Cortex of kidney (tissue), 1 donor: ENCODE results near the gene MMP25.

Source experiments
- DNase-seq: peaks from one replicate; lab custom pipeline; 2025; lab: John Stamatoyannopoulos, UW

The MMP25 gene

DNA sequence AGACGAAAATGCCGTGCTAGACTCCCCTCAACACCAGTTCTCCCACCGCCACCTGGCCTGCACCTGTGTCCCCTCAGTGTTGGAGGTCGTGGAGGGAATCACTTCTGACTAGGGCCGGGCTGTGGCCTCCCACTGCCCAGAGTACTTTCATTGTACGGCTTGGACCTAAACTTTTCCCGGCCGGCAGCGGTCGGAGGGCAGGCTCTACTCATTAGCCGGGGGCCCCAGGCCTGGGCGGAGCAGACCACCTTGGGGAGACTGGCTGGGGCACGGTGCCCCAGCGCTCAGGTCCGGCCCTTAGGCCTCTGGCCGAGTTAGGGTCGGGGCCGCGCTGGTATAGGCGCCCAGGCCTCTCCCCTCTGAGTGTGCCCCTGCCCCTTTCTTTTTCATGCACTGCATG is 29.0 kb upstream of the MMP25 start:
- no peak for DNase-seq

DNA sequence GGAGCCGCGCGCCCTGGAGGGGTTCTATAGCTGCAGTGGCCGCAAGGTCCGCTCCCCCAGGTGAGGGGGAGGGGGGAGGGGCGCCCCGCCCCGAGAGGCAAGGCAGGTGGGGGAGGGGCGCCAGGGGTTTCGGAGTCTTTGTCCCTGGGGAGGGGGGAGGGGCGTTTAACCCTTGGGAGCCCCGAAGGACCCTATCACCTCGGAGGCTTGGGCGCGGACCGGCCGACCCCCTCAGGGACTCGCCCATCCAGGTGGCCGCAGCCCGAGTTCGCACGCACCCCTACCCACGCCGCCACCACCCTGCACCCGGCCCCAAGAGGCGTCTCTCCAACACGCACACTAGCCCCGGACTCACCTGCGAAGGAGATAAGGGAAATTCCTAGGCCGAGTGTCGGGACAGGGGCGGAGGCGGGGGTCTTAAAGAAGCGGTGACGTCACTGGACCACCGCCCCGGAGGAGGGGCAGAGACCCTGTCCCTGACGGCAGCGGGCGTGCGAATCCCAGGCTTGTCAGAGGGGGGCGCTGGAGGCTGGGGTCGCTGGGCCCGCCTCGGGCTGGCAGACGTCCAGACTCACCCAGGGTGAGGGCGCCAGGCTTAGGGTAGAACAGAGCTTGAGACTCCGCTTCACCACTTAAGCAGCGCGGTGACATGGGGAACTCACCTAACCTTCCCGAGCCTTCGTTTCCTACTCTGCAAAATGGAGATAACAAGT is 28.4 kb upstream of the MMP25 start, which contains the start of gene CLDN6:
CLDN6 (minus strand) TSS at position 390 of the 713 bp plus-strand sequence. CDS start 2,162 bp downstream, outside the sequence.
- DNase-seq = no peak

DNA sequence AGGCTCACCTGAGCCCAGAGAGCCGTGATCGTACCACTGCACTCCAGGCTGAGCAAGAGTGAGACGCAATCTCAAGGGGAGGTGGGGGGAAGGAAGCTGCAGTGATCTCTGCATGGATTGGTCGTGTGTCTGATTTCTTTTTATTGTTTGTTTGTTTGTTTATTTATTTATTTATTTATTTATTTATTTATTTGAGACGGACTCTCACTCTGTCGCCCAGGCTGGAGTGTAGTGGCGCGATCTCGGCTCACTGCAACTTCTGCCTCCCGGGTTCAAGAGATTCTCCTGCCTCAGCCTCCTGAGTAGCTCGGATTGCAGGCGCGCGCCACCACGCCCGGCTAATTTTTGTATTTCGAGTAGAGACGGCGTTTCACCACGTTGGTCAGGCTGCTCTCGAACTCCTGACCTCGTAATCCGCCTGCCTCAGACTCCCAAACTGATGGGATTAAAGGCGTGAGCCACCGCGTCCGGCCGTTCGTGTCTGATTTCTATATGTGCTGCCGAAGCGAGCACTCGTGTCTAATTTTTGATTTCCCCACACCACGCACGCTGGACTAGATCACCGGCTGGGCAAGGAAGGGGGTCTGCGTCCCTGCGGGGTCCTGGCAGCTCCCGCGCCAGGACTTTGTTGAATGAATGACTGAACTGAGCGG is 26.6 kb upstream of the MMP25 start:
- DNase-seq = no peak

DNA sequence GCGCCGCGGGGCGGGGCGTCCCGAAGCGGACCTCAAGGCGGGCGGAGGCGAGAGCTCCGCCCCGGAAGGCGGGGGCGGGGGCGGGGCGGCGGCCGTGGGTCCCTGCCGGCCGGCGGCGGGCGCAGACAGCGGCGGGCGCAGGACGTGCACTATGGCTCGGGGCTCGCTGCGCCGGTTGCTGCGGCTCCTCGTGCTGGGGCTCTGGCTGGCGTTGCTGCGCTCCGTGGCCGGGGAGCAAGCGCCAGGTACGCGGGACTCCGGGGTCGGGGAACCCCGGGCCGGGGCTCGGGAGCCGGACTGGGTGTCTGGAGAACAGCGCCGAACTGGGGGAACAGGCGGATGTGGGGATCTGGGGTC is 26.1 kb upstream of the MMP25 start, which contains the start of gene TNFRSF12A:
TNFRSF12A (plus strand) TSS at position 122 of the 357 bp plus-strand sequence; CDS start at position 152, 30 bp downstream.
- no peak for DNase-seq

DNA sequence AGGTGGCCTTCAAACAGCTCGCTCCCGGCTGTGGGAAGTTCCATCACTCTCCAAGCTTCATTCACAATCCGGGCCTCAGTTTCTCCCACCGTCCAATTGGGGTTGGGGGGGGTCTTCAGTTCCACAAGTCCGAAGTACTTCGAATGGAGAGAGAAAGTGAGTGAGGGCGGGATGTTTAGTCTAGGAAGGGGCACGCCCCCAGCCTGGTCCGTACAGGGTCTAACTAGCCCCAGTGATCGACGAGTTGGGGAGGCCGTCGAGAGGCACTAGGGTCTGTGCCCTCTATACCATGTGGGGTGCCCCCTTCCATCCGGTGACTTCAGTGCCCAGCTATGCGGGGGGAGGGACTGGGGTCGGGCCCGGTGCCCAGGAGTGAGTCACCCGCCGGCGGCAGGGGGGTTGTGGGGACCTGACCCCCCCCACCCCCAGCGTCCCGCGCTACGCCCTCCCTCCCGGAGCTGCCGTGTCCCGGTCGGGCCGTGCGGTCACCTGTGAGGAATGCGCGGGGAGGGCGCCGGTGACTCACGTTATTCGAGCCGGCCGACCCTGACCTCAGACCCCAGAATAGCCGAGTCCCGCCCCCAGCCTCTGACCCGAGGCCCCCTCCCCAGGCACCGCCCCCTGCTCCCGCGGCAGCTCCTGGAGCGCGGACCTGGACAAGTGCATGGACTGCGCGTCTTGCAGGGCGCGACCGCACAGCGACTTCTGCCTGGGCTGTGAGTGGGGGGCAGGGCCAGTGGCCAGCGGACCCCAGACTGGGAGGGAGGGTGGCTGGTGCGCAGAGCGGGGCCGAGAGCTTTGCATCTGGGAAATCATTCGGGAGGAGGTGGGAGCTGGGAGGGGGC is 25.5 kb upstream of the MMP25 start:
- DNase-seq = no peak

DNA sequence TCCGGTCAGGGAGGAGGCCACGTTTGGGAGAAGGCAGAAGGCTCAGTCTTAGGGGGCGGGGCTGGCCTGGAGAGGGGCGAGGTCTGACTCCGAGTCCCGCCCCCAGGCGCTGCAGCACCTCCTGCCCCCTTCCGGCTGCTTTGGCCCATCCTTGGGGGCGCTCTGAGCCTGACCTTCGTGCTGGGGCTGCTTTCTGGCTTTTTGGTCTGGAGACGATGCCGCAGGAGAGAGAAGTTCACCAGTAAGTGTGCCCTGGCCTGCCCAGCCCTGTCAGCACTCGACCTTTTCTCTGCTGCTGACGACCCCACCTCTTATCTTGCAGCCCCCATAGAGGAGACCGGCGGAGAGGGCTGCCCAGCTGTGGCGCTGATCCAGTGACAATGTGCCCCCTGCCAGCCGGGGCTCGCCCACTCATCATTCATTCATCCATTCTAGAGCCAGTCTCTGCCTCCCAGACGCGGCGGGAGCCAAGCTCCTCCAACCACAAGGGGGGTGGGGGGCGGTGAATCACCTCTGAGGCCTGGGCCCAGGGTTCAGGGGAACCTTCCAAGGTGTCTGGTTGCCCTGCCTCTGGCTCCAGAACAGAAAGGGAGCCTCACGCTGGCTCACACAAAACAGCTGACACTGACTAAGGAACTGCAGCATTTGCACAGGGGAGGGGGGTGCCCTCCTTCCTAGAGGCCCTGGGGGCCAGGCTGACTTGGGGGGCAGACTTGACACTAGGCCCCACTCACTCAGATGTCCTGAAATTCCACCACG is 24.7 kb upstream of the MMP25 start:
- no peak for DNase-seq

DNA sequence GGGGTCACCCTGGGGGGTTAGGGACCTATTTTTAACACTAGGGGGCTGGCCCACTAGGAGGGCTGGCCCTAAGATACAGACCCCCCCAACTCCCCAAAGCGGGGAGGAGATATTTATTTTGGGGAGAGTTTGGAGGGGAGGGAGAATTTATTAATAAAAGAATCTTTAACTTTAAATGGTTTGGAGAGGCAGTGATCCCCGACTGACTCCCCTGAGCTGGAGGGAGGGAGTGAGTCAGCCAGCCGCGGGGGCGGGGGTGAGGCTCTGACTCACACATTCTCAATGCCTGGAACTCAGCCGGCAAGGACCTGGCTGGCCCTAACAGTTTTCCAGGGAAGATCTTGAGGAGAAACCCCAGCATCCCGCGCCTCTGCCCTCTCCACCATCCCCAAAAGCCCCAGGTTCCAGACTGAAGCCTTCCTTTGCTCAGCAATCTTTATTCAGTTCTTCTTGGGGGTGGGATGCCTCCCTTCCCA is 24.1 kb upstream of the MMP25 start:
- no peak for DNase-seq

DNA sequence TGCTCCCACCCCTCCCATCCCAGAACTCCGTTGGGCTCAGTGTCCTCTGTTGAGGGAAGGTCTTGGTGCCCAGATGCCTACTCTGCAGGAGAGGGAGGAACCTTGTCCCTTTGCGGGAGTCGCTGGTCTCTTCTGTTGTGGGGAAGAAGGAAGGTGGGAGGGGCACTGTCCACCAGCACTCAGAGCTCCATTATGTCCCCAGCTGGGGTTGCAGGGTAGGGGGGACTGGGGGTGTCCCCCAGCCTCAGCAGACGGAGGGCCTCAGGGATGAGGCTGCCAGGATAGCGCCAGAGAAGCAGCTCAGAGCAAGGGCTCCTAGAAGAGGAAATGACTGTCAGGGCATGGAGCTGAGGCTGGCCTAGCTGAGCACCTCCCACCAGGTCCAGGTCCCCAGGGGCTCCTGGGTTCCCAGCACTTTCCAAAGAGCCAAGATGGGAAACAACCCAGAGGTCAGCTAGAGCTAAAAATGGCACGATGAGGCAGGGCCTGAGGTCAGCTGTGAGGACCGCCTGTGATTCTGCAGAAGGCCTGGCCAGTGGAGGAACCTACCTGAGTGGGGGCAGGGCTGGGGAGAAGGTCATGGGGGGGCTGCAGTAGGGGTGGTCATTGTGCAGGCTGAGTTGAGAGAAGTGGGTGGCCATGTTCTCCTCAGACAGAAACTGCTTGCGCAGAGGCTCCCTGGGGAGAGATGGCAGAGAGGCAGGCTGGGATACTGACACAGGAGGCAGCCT is 23.5 kb upstream of the MMP25 start:
- DNase-seq = no peak

DNA sequence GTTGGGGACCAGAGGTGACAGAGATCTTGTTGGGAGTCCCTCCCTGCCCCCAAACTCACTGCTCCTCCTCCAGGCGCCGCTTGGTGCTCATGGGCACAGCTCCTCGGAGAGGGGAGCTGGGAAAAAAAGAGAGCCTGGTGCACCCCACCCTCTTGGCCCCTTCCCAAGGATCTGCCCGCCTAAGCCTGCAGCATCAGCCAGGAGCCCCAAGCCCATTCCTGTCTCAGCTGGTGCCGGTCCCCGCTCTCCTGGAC is 23.0 kb upstream of the MMP25 start:
- no peak for DNase-seq

DNA sequence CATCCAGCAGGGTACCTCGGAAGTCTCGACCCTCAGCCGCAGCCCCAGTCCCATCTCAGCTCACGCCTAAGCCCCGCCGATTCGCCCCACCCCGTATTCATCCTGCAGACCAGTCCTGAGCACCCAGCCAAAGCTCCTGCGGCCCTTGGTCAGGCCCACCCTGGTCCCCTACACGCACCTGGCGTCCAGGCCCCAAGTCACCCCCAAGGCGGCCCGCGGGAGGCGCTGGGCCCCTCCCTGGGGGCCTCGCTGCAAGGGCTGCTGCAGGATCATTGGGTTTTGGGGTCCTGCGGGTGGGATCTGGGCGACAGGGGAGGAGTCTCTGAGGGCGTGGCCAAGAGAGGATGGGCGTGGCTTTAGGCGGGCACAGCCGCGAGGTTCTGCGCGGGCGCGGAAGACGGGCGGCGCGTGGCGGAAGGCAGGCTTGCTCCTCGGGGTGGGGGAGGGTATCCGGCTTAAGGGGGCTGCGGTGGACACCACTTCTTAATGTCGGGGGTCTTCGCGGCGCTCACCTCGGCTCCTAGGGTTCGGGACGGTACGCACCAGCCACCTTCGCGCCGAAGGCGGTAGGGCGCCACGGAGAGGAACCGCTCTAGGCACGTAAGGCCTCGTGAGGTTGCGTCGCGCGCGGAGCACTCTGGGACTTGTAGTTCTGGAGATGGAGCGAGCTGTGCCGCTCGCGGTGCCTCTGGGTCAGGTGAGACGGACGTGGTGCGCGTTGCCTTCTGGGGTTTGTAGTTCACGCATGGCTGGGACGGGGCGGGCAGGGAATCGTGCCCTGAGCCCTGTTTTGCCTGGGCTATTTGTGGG is 22.5 kb upstream of the MMP25 start, which contains the start of the genes HCFC1R1 and THOC6:
HCFC1R1 (minus strand) TSS at position 274 of the 810 bp plus-strand sequence; CDS start at position 273, 1 bp downstream.
THOC6 (plus strand) TSS at position 367 of the 810 bp plus-strand sequence; CDS start at position 659, 292 bp downstream.
- peak; percentile 61 for DNase-seq

DNA sequence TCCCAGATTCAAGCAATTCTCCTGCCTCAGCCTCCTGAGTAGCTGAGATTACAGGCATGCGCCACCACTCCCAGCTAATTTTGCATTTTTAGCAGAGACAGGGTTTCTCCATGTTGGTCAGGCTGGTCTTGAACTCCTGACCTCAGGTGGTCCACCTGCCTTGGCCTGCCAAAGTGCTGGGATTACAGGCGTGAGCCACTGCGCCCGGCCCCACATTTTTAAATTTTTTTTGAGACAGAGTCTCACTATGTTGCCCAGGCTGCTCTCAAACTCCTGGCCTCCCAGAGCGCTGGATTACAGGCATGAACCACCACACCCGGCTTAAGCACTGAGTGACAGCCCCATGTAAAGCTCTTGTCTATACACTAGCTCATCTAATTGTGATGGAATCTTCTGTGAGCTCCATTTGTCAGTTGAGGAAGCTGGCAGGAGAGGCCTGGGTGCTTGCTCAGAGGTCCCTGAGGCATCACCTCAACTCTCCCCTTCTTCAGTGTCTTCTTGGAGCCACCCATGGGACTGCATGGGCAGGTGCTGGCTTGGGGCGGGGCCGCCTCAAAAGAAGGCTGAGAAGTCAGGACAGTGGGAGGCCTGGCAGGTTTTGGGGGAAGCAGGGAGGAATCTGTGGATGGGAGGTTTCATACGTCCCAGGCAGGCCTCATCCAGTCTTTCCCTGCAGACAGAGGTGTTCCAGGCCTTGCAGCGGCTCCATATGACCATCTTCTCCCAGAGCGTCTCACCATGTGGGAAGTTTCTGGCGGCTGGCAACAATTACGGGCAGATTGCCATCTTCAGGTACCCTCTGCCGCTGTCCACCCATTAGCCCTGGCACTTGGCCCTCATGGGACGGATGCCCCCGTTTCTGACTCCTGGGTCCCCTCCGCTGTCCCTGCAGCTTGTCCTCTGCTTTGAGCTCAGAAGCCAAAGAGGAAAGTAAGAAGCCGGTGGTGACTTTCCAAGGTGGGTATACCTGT is 21.0 kb upstream of the MMP25 start:
- DNase-seq = no peak

DNA sequence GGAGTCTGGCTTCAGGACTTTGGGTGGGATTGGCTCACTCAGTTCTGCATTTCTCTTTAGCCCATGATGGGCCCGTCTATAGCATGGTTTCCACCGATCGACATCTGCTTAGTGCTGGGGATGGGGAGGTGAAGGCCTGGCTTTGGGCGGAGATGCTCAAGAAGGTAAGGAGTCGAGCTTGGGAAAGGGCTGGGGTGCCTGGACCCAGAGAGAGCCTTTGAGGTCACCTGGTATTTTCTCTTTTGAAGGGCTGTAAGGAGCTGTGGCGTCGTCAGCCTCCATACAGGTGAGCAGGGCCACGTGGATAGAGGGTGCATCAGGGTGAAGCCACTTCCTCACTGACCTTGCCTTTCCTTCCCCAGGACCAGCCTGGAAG is 20.4 kb upstream of the MMP25 start:
- DNase-seq = no peak

DNA sequence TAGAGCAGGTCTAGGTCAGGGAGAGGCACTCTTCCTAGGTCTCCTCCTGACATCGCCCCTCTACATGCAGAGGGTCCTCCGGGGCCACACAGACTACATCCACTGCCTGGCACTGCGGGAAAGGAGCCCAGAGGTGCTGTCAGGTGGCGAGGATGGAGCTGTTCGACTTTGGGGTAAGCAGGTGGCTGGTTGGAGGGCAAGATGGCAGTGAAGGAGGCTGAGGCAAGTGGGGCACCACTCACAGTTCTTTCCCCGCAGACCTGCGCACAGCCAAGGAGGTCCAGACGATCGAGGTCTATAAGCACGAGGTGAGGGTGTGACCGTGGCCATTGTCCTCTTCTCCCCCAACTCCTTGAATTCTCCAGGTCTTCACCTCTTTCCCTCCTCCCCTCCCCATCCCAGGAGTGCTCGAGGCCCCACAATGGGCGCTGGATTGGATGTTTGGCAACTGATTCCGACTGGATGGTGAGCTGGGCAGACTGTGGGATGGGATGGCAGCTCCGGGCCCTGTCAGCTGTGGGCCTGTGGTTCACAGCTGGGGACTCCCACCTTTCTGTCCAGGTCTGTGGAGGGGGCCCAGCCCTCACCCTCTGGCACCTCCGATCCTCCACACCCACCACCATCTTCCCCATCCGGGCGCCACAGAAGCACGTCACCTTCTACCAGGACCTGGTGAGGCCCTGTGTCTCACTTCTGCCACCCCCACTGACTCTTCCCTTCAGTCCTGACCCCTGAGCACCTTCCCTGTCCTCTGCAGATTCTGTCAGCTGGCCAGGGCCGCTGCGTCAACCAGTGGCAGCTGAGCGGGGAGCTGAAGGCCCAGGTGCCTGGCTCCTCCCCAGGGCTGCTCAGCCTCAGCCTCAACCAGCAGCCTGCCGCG is 19.5 kb upstream of the MMP25 start:
- no peak for DNase-seq

DNA sequence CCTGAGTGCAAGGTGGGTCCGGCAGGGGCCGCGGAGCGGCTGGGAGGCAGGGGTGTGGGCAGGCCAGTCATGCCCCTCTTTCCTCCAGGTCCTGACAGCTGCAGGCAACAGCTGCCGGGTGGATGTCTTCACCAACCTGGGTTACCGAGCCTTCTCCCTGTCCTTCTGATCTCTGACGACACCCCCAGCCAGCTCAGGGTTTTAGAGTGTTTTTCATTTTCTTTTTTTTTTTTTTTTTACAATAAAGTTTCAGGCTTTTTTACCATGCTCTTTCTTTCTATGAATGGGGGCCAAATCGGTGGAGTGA is 18.9 kb upstream of the MMP25 start:
- no peak for DNase-seq

DNA sequence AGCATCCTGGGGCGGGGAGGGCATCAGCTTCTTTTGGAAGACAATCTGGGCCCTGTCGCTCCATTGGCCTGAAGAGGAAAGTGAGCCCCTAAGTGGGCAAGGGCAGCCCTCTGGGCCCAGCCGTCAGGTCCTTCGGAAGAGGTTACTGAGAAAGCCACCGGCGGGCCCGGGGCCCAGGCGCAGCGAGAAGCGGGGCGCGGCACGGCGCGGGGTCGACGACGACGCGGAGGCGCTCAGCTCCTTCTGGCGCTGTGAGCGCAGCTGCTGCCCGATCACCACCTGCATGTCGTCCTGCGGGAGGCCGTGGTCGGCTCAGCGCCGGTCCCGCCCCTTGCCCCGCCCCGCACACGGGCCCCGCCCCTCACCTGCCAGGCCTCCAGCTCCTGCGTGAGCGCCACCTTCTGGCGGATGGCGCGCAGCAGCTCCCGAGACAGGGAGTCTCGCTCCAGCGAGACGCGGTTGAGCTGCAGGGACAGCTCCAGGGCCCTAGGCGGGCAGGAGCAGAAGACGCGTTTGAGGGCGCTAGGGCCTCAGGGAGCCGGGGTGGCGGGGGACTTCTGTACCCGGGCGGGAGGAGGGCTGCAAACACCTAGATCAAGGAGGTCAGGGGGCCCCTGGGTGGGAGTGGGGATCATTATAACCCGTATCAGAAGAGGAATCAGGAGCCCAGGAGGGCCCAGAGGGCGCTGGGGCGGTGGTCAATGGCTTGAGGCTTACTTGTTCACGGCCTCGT is 18.2 kb upstream of the MMP25 start:
- DNase-seq = no peak

DNA sequence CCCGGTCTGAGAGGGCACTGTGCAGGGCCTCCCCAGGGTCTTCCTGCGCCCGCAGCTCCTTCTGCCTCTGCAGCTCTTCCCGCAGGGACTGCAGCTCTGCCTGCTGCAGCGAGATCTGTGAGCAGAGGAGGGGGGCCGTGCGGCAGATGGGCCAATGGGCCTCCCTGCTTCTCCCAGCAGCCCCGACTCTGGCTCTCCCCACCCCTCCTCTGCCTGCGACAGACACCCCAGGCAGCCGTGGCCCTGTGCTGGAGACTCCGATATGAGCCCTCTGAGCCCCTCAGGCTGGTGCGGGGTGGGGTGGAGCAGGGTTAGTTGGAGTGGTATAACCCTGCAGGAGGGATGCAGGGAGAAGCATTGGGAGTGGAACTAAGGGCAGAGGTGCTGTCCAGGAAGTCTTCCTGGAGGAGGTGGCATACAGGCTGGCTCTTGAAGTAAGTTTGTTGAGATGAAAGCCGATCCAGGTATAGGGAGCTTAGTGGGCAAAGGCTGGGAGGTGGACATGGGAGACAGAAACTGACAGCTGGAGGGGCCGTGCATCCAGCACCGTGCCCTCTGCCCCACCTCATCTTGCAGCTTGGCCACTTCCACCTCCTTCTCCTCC is 17.5 kb upstream of the MMP25 start:
- DNase-seq = no peak
